A549 (cell line): Measurements from ENCODE around the gene RINL. TPM values are rescaled to one million over a fixed set of nuclear protein-coding genes. Genes with fewer than 3 reads are reported as not detected.

Source experiments
- ATAC-seq, 2 experiments: fragments of 200-7000 bp in 1 of 2; fragments of >200 bp in 1 of 2; cut with Nextera tagmentation in 1 of 2; cut with Tn5 transposase in 1 of 2; 3 replicates each; pipeline versions ENCODE4 v1.8.0 to v1.9.1; 2018 to 2020; ENCODE audit warnings: mild to moderate bottlenecking in 1 of 2, moderate library complexity in 1 of 2
- CTCF ChIA-PET: fragments of 300-600 bp; sonication (Branson Sonifier 250); formaldehyde crosslinking; extraction: SDS; loops from one replicate; lab custom pipeline; 2021; ENCODE audit warnings: antibody characterized with exemption, inconsistent platforms; lab: Yijun Ruan, JAX
- POLR2A ChIA-PET: fragments of 350-600 bp; formaldehyde crosslinking; extraction: SDS; loops from one replicate; lab custom pipeline; 2021; ENCODE audit warnings: antibody characterized with exemption, inconsistent platforms; lab: Yijun Ruan, JAX
- DNase-seq, 2 experiments: peaks; one replicate each; pipeline versions ENCODE4 v3.0.0 to v3.0.0-alpha.2; 2011 to 2016; ENCODE audit warnings: low read depth in 1 of 2, low spot score in 1 of 2
- FAIRE-seq: peaks from 2 replicates; lab custom pipeline; 2011; peaks lifted over from hg19 to GRCh38; lab: Jason Lieb, UNC
- H3K27ac ChIP-seq, 2 experiments: fragments of >200 bp; sonication (Bioruptor Twin); formaldehyde crosslinking; 3 replicates each; pipeline ENCODE4 v1.5.1; 2016 to 2017
- H3K4me1 ChIP-seq: fragments of >200 bp; sonication (Bioruptor Twin); formaldehyde crosslinking; 3 replicates; pipeline ENCODE4 v1.6.1; 2016
- H3K4me2 ChIP-seq: fragments of >200 bp; sonication (Bioruptor Twin); formaldehyde crosslinking; 3 replicates; pipeline ENCODE4 v1.6.1; 2016
- H3K4me3 ChIP-seq: fragments of >200 bp; sonication (Bioruptor Twin); formaldehyde crosslinking; 3 replicates; pipeline ENCODE4 v1.5.1; 2016
- H3K9me3 ChIP-seq: fragments of >200 bp; sonication (Bioruptor Twin); formaldehyde crosslinking; 3 replicates; pipeline ENCODE4 v1.6.1; 2016
- BHLHE40 ChIP-seq: IDR thresholded peaks from 2 replicates; pipeline ENCODE4 v1.6.1; 2012; ENCODE audit warnings: low read depth, low read length, inconsistent platforms
- CEBPB ChIP-seq, 2 experiments: fragments of >200 bp in 1 of 2; sonication (Bioruptor Twin) in 1 of 2; formaldehyde crosslinking in 1 of 2; IDR thresholded peaks; 2 replicates each; pipeline ENCODE4 v1.6.1; 2012 to 2016
- ESRRA ChIP-seq: fragments of 150-350 bp; IDR thresholded peaks from 2 replicates; pipeline ENCODE4 v1.6.1; 2014; ENCODE audit warnings: mild to moderate bottlenecking, low read length, borderline replicate concordance
- FOSB ChIP-seq: fragments of 250-450 bp; sonication (Bioruptor Pico); IDR thresholded peaks from 2 replicates; pipeline ENCODE4 v1.5.0; 2020; ENCODE audit warnings: mild to moderate bottlenecking, moderate library complexity
- FOSL2 ChIP-seq, 2 experiments: fragments of 450-650 bp in 1 of 2; fragments of >200 bp in 1 of 2; sonication (Bioruptor Twin) in 1 of 2; formaldehyde crosslinking; IDR thresholded peaks; 2 replicates each; pipeline versions ENCODE4 v1.5.0 to v1.6.1; 2016 to 2020; ENCODE audit warnings: mild to moderate bottlenecking in 1 of 2, moderate library complexity in 1 of 2
- FOXS1 ChIP-seq: fragments of 250-450 bp; sonication (Bioruptor Pico); IDR thresholded peaks from 2 replicates; pipeline ENCODE4 v1.5.0; 2020; ENCODE audit warnings: mild to moderate bottlenecking, moderate library complexity
- HDAC2 ChIP-seq: fragments of 200-600 bp; sonication (generic); IDR thresholded peaks from 2 replicates; pipeline ENCODE4 v1.6.1; 2016
- HOXA7 ChIP-seq: fragments of 250-450 bp; sonication (Bioruptor Pico); IDR thresholded peaks from 2 replicates; pipeline ENCODE4 v1.5.0; 2020; ENCODE audit warnings: mild to moderate bottlenecking, moderate library complexity
- HOXB5 ChIP-seq: fragments of 250-450 bp; sonication (Bioruptor Pico); IDR thresholded peaks from 2 replicates; pipeline ENCODE4 v1.5.0; 2020; ENCODE audit warnings: mild to moderate bottlenecking, moderate library complexity
- MYC ChIP-seq: IDR thresholded peaks from 2 replicates; pipeline ENCODE4 v1.6.1; 2012; ENCODE audit warnings: mild to moderate bottlenecking, inconsistent platforms, low read length, improper control_type of control experiment, borderline replicate concordance
- NFE2L2 ChIP-seq: fragments of 150-350 bp; conservative IDR thresholded peaks from 2 replicates; pipeline ENCODE4 v1.6.1; 2014; ENCODE audit warnings: low read length
- POLR2A ChIP-seq: IDR thresholded peaks from 2 replicates; pipeline ENCODE4 v1.6.1; 2012; ENCODE audit warnings: mild to moderate bottlenecking, low read length
- RAD21 ChIP-seq, 2 experiments: fragments of >200 bp in 1 of 2; sonication (Bioruptor Twin) in 1 of 2; formaldehyde crosslinking in 1 of 2; IDR thresholded peaks in 1 of 2; conservative IDR thresholded peaks in 1 of 2; 2 replicates in 1 of 2; 3 replicates in 1 of 2; pipeline ENCODE4 v1.6.1; 2012 to 2018; ENCODE audit warnings: inconsistent platforms in 1 of 2
- RARB ChIP-seq: fragments of 250-450 bp; sonication (Bioruptor Pico); IDR thresholded peaks from 2 replicates; pipeline ENCODE4 v1.8.0; 2021; ENCODE audit warnings: mild to moderate bottlenecking, moderate library complexity
- RFX5 ChIP-seq: fragments of 450-650 bp; IDR thresholded peaks from 2 replicates; pipeline ENCODE4 v1.7.1; 2014; ENCODE audit warnings: antibody characterized with exemption, mild to moderate bottlenecking, moderate library complexity
- ZC3H11A ChIP-seq: fragments of 450-650 bp; IDR thresholded peaks from 2 replicates; pipeline ENCODE4 v1.6.1; 2014; ENCODE audit warnings: antibody characterized with exemption, mild to moderate bottlenecking
- ZSCAN20 ChIP-seq: fragments of 250-450 bp; sonication (Bioruptor Pico); IDR thresholded peaks from 2 replicates; pipeline ENCODE4 v1.8.0; 2022; ENCODE audit warnings: mild to moderate bottlenecking, moderate library complexity
- WGBS: methylation state at CpG from one replicate; pipeline ENCODE4 v1.1.6; 2017; ENCODE audit errors: missing lambda C conversion rate; 5-methylcytosine and 5-hydroxymethylcytosine counted together
- polyA plus RNA-seq, 4 experiments: library from polyadenylated mRNA; depleted of rRNA in 3 of 4; stranded (reverse); fragments of >200 nt; fragmentation: RNase III in 1 of 4; extraction: RNeasy Plus Mini Kit Qiagen cat#74134 plus additional on column Dnase treatment in 1 of 4; gene quantifications; 2 replicates in 3 of 4; 3 replicates in 1 of 4; pipeline ENCODE4 v1.2.3, GENCODE V29; 2011 to 2017
- TF ChIP-seq, protein P1 (sequence below): fragments of >200 bp; sonication (Bioruptor Twin); formaldehyde crosslinking; IDR thresholded peaks from 3 replicates; pipeline ENCODE4 v1.5.1; 2016
- TF ChIP-seq, protein P2 (sequence below): fragments of 200-600 bp; sonication (generic); IDR thresholded peaks from 2 replicates; pipeline ENCODE4 v1.6.1; 2016; ENCODE audit warnings: antibody characterized with exemption, mild to moderate bottlenecking, moderate library complexity
- TF ChIP-seq, protein P3 (sequence below): fragments of >200 bp; sonication (Bioruptor Twin); formaldehyde crosslinking; IDR thresholded peaks from 3 replicates; pipeline ENCODE4 v1.6.1; 2016
- TF ChIP-seq, protein P4 (sequence below): IDR thresholded peaks from 2 replicates; pipeline ENCODE4 v1.6.1; 2012
- TF ChIP-seq, protein P5 (sequence below): fragments of 150-350 bp; IDR thresholded peaks from 2 replicates; pipeline ENCODE4 v1.6.1; 2014; ENCODE audit warnings: low read depth, mild to moderate bottlenecking, low read length
- TF ChIP-seq, protein P6 (sequence below): fragments of 250-450 bp; sonication (Bioruptor Pico); IDR thresholded peaks from 2 replicates; pipeline ENCODE4 v1.5.0; 2020; ENCODE audit warnings: low read depth, mild to moderate bottlenecking, moderate library complexity
- TF ChIP-seq, protein P7 (sequence below): IDR thresholded peaks from 2 replicates; pipeline ENCODE4 v1.6.1; 2012; ENCODE audit warnings: low read depth, borderline replicate concordance

RINL gene
- polyA plus RNA-seq, 2 of the 4 experiments (the other 2 are of a cell fraction), result 2.9 to 6.3 TPM

DNA sequence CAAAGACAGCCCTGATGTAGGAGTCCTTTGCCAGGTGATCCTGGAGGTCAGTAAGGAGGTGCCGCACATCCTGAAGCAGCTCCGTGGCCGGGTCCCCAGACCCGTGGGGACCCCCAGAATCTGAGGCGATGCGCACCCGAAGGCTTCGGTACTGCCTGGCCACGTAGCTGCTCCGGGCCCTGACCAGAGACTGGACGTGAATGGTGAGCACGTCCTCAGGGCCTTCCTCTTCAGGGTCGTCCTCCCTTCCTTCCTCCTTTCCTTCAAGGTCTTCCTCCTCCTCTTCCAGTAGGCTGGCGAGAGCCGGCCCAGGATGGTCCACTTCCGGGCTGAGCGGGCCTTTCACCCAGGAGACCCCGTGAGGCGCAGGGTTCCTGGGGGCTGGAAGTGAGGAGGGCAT is 7.5 kb downstream of the RINL start (continued):
- TF ChIP-seq, protein P1, sequence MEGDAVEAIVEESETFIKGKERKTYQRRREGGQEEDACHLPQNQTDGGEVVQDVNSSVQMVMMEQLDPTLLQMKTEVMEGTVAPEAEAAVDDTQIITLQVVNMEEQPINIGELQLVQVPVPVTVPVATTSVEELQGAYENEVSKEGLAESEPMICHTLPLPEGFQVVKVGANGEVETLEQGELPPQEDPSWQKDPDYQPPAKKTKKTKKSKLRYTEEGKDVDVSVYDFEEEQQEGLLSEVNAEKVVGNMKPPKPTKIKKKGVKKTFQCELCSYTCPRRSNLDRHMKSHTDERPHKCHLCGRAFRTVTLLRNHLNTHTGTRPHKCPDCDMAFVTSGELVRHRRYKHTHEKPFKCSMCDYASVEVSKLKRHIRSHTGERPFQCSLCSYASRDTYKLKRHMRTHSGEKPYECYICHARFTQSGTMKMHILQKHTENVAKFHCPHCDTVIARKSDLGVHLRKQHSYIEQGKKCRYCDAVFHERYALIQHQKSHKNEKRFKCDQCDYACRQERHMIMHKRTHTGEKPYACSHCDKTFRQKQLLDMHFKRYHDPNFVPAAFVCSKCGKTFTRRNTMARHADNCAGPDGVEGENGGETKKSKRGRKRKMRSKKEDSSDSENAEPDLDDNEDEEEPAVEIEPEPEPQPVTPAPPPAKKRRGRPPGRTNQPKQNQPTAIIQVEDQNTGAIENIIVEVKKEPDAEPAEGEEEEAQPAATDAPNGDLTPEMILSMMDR, result no peak
- TF ChIP-seq, protein P2, sequence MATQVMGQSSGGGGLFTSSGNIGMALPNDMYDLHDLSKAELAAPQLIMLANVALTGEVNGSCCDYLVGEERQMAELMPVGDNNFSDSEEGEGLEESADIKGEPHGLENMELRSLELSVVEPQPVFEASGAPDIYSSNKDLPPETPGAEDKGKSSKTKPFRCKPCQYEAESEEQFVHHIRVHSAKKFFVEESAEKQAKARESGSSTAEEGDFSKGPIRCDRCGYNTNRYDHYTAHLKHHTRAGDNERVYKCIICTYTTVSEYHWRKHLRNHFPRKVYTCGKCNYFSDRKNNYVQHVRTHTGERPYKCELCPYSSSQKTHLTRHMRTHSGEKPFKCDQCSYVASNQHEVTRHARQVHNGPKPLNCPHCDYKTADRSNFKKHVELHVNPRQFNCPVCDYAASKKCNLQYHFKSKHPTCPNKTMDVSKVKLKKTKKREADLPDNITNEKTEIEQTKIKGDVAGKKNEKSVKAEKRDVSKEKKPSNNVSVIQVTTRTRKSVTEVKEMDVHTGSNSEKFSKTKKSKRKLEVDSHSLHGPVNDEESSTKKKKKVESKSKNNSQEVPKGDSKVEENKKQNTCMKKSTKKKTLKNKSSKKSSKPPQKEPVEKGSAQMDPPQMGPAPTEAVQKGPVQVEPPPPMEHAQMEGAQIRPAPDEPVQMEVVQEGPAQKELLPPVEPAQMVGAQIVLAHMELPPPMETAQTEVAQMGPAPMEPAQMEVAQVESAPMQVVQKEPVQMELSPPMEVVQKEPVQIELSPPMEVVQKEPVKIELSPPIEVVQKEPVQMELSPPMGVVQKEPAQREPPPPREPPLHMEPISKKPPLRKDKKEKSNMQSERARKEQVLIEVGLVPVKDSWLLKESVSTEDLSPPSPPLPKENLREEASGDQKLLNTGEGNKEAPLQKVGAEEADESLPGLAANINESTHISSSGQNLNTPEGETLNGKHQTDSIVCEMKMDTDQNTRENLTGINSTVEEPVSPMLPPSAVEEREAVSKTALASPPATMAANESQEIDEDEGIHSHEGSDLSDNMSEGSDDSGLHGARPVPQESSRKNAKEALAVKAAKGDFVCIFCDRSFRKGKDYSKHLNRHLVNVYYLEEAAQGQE, result no peak
- TF ChIP-seq, protein P3, sequence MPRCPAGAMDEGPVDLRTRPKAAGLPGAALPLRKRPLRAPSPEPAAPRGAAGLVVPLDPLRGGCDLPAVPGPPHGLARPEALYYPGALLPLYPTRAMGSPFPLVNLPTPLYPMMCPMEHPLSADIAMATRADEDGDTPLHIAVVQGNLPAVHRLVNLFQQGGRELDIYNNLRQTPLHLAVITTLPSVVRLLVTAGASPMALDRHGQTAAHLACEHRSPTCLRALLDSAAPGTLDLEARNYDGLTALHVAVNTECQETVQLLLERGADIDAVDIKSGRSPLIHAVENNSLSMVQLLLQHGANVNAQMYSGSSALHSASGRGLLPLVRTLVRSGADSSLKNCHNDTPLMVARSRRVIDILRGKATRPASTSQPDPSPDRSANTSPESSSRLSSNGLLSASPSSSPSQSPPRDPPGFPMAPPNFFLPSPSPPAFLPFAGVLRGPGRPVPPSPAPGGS, result no peak

DNA sequence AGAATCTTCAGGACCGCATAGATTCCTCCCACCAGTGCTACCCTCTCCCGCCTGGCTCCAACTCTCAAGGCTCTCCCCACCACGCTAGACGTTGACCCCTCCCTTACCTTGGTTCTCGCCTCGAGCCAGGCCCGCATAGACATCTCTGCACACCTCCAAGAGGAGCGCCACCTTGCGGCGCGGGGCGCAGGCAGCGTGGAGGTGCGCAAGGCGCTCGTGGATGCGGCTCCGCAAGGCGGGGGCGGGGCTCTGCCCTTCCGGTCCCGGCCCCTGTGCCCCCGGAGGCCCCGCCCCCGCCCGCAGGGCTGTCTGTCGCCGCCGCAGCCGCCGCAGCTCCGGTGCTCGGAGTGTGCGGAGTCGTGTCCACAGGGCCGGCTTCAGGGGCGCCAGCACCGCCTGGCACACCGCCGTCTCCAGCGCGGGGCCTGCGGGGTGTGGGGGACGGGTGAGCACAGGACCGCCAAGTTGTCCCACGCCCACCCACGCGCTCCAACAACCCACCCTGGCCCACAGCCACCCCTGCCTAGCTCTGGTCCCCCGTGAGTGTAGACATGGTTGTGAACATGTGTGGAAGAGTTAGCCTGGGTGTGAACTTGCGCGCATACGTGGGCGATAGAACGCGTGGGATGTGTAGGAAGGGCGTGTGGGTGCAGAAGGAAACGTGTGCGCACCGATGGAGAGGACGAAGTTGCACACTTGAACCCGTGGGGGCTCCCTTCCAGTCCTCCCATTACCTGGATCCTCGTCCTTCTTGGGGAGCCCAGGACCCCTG is 8.1 kb downstream of the RINL start:
- DNase-seq (peak; percentile 89 to 93), ATAC-seq (peak; percentile 90 to 94), FAIRE-seq (peak; percentile 72)
- Histone ChIP-seq H3K27ac (peak overlapping the region; percentile 56 to 80), H3K4me1 (peaks cover 18% of the 10 kb centered on the region), H3K9me3 (no peaks in the 10 kb centered on the region), H3K4me2 (peak overlapping the region; percentile 74), H3K4me3 (peak overlapping the region; percentile 31)
- ChIA-PET CTCF (interaction anchor here (0.6 to 31.8 kb wide), 41 partner anchors 2 to 467 kb away, joined by 3 to 652 read pairs (median 4); partner anchors contain the start of genes CCER2, ECH1, EIF3K and FAM98C), POLR2A (interaction anchor here (1.0 to 1.5 kb wide), 3 partner anchors 17 to 19 kb away, joined by 5 to 6 read pairs (median 5); no protein-coding TSS in a partner anchor)
- 48% methylated on average over 46 of the region's 62 CpGs for WGBS
- TF ChIP-seq FOXS1 (CRISPR knock-in tag), result no peak
- no peak for TF ChIP-seq CEBPB (IDR thresholded peaks at IDR 0.05)
- no peak for TF ChIP-seq ESRRA
- TF ChIP-seq, protein P4, sequence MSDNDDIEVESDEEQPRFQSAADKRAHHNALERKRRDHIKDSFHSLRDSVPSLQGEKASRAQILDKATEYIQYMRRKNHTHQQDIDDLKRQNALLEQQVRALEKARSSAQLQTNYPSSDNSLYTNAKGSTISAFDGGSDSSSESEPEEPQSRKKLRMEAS, result peak; percentile 99
- no peak for TF ChIP-seq ZSCAN20 (CRISPR knock-in tag)
- 0 out of 2 replicates have a peak, but pooled peaks have one; percentile 11 for TF ChIP-seq BHLHE40
- TF ChIP-seq RFX5, result no peak
- 0 out of 2 replicates have a peak, but pooled peaks have one; percentile 57 for TF ChIP-seq HOXB5 (CRISPR knock-in tag)
- no peak for TF ChIP-seq RARB (CRISPR knock-in tag)
- no peak for TF ChIP-seq HOXA7 (CRISPR knock-in tag)
- TF ChIP-seq NFE2L2, result no peak; the same call in 1 of the 2 replicates
- TF ChIP-seq, protein P1, result peak; percentile 99
- peak; percentile 73 to 88 for TF ChIP-seq RAD21 (conservative IDR thresholded peaks at IDR 0.05 in 1 of 2, IDR thresholded peaks at IDR 0.05 in 1 of 2)
- TF ChIP-seq HDAC2, result no peak
- TF ChIP-seq MYC, result peak; percentile 93
- TF ChIP-seq FOSB, result no peak
- TF ChIP-seq POLR2A, result no peak; the same call in 1 of the 2 replicates
- TF ChIP-seq ZC3H11A, result no peak
- TF ChIP-seq FOSL2 (IDR thresholded peaks at IDR 0.05), result no peak
- no peak for TF ChIP-seq FOSL2 (CRISPR knock-in tag; IDR thresholded peaks at IDR 0.05)
- TF ChIP-seq, protein P5, sequence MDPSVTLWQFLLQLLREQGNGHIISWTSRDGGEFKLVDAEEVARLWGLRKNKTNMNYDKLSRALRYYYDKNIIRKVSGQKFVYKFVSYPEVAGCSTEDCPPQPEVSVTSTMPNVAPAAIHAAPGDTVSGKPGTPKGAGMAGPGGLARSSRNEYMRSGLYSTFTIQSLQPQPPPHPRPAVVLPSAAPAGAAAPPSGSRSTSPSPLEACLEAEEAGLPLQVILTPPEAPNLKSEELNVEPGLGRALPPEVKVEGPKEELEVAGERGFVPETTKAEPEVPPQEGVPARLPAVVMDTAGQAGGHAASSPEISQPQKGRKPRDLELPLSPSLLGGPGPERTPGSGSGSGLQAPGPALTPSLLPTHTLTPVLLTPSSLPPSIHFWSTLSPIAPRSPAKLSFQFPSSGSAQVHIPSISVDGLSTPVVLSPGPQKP, result no peak
- TF ChIP-seq, protein P6, sequence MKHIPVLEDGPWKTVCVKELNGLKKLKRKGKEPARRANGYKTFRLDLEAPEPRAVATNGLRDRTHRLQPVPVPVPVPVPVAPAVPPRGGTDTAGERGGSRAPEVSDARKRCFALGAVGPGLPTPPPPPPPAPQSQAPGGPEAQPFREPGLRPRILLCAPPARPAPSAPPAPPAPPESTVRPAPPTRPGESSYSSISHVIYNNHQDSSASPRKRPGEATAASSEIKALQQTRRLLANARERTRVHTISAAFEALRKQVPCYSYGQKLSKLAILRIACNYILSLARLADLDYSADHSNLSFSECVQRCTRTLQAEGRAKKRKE, result no peak
- TF ChIP-seq, protein P7, sequence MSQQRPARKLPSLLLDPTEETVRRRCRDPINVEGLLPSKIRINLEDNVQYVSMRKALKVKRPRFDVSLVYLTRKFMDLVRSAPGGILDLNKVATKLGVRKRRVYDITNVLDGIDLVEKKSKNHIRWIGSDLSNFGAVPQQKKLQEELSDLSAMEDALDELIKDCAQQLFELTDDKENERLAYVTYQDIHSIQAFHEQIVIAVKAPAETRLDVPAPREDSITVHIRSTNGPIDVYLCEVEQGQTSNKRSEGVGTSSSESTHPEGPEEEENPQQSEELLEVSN, result peak; percentile 87
